Sciatic nerve (tissue), 2 donors: Measurements from ENCODE around the gene CREBBP. TPM values are rescaled to one million over a fixed set of nuclear protein-coding genes. Genes with fewer than 3 reads are reported as not detected.

Source experiments
- ATAC-seq: fragments of 200-7000 bp; cut with Tn5 transposase; one replicate; pipeline ENCODE4 v1.9.1; 2020; ENCODE audit warnings: mild to moderate bottlenecking, moderate library complexity
- DNase-seq: peaks from one replicate; pipeline ENCODE4 v3.0.0-alpha.2; 2020; ENCODE audit warnings: low spot score
- intact Hi-C: fragments of 100-400 bp; cut with DNase I; formaldehyde crosslinking; loops from one replicate; pipeline ENCODE4 v1.14.2; 2022
- total RNA-seq: library from RNA; stranded (reverse); fragmentation: NEBNext Ultra II Directional; extraction: Animal tissue kit (Norgen Biotek cat#: 25700); gene quantifications from one replicate; pipeline ENCODE4 v1.2.1, GENCODE V29; 2021
- donor health status: DM: no; HTN: no; CAD: no.
- donor health status: DM: no; HTN: no; CAD: no.

Gene CREBBP
- total RNA-seq, 1 donor from 2014 or later: 120 TPM

DNA sequence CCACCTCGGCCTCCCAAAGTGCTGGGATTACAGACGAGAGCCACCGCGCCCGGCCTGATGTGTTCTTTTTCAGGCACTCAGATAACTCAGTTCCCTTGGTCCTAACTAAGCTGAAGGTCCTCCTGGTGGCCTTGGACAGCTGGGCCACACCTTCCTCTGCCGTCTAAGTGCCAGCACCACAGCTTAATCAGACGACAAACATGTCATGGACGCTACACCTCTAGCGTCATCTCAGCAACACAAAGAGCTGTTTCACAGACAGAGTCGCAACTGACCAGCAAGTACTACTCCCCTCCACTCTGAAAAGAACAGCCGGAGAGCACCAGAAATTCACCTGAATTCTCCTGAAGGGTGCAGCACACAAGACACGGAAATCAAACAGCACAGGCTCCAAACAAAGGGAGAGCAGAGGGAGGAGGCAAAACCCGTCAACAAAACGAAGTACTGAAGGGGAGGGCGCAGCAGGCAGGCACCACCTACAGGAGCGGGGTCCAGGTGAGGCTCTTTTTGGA, 167.6 kb downstream of the CREBBP start:
- intact Hi-C loops: no loop called here
- no peak for DNase-seq
- ATAC-seq: no peak

DNA sequence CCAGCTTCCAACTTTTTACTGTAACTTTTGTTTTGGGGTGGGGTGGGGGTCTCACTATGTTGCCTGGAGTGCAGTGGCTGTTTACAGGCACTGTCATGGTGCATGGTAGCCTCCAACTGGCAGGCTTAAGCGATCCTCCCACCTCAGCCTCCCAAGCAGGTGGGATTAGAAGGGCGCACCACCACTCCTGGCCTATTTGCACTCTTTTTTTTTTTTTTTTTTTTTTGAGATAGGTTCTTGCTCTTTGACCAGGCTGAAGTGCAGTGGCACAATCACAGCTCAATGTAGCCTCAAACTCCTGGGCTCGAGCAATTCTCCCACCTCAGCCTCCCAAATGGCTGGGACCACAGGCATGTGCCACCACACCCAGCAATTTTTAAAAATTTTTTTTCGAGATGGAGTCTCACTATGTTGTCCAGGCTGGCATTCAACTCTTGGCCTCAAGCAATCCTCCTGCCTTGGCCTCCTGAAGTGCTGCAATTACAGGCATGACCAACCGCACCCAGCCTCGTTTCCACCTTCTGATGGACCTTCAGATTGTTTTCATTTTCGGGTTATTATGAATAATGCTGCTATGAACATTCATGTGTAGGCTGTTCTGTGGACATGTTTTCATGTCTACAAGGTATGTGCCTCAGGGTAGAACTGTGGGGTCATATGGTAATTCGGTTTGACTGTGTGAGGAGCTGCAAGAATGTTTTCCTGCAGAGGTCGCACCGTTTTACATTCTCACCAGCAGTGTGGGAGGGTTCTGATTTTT, 174.1 kb downstream of the CREBBP start:
- intact Hi-C loops: no loop called here
- no peak for ATAC-seq
- no peak for DNase-seq

DNA sequence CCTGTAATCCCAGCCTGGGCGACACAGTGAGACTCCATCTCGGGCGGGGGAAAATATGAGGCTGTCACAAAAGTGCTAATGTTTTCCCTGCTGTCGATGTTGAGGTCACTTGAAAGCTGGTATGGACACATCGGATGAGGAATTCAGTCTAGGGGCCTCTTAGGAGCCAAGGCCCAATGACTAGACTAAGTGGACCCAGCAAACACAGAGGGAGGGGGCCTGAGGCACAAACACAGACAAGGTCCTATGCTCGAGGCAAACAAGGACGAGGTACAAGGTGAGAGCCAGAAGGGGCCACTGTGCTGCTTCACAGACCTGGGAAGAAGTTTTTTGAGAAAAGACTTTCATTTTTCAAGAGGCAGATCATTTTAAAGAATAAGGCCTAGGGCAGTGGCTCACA, 178.4 kb downstream of the CREBBP start:
- intact Hi-C loops: no loop called here
- ATAC-seq: no peak
- no peak for DNase-seq

GRCh38 chr16:3701531-3701930, 179.0 kb downstream of the CREBBP start:
- no peak for ATAC-seq
- intact Hi-C loops: no loop called here
- no peak for DNase-seq

DNA sequence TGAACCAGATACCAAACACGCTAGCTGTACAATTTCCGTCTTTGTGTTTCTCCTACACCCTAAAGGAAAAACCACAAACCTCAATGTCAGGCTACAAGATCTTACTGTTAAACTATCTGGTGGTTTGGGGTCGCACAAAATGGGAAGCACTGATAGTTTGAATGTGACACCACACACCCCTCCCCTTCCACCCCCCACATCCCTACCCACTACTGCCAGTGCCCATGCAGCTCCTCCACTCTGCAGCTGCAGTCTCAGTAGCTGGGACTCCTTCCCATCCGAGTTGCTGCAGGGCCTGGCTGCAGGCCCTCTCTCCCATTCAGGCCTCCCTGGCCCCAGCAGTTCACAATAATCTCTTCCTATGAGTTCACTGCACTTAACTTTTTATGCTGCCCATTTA, 181.6 kb downstream of the CREBBP start:
- DNase-seq: no peak
- ATAC-seq: no peak
- intact Hi-C loops: no loop called here

GRCh38 chr16:3696425-3697218, 183.9 kb downstream of the CREBBP start:
- DNase-seq: no peak
- ATAC-seq: peak; percentile 64
- intact Hi-C loops: no loop called here

- intact Hi-C loops: no loop called here
- ATAC-seq (no peak), DNase-seq (no peak)
Measured at GRCh38 chr16:3695610-3696369, 184.7 kb downstream of the CREBBP start.

GRCh38 chr16:3694051-3694450, 186.5 kb downstream of the CREBBP start:
- intact Hi-C loops: loop anchor here (5.0 kb wide), 1 partner anchor 183 kb away; no protein-coding TSS in a partner anchor
- DNase-seq (no peak), ATAC-seq (no peak)

- no peak for DNase-seq
- intact Hi-C loops: loop anchor here (5.0 kb wide), 1 partner anchor 186 kb away; no protein-coding TSS in a partner anchor
- peak; percentile 36 for ATAC-seq
Measured at GRCh38 chr16:3691761-3692160, 188.8 kb downstream of the CREBBP start.

DNA sequence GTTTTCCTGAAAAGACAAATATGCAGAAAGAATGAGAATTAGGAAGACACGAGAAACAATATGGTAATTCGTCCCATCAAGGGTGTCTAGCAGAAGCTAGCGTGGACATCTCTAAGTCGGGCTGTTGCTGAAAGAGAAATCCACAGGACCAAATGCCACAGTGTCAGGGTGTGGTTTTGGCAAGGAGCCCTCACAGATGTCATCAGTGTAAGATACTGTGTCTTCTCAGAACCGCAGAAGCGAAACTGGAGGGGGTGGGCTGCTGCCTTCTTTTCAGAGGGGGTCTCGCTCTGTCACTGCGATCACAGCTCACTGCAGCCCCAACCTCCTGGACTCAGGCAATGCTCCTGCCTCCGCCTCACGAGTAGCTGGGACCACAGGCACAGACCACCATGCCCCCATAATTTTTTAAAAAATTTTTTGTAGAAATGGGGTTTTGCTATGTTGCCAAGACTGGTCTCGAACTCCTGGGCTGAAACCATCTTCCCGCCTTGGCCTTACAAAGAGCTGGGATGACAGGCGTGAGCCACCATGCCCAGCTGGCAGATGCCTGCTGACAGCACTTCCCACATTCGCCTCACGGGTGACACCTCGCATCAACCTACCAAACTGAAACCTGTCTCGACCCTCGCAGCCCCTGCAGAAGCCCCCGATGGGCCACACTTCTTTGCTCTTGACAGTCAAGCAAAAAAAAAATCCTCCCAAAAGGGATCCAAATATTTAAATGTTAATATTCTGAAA, 189.4 kb downstream of the CREBBP start:
- DNase-seq: no peak
- ATAC-seq: peak; percentile 56
- intact Hi-C loops: loop anchor here (5.0 kb wide), 1 partner anchor 186 kb away; no protein-coding TSS in a partner anchor

GRCh38 chr16:3690470-3690928, 190.0 kb downstream of the CREBBP start:
- intact Hi-C loops: loop anchor here (5.0 kb wide), 1 partner anchor 187 kb away; no protein-coding TSS in a partner anchor
- ATAC-seq (peak; percentile 97), DNase-seq (peak; percentile 95)

DNA sequence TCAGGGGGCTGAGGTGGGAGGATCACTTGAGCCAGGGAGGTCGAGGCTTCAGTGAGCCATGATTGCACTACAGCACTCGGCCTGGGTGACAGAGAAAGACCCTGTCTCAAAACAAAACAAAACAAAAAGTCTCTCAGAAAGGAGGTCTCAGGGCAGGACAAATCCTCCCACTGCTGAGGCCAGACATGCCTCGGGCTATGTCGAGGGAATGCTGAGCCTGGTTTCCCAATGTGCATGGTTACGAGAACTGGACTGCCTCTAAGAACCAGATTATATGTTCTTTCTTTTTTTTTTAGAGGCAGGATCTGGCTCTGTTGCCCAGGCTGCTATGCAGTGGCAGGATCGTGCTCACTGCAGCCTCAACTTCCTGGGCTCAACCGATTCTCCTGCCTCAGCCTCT, 190.8 kb downstream of the CREBBP start:
- no peak for DNase-seq
- intact Hi-C loops: loop anchor here (5.0 kb wide), 1 partner anchor 188 kb away; no protein-coding TSS in a partner anchor
- peak; percentile 2 for ATAC-seq

- DNase-seq (no peak), ATAC-seq (no peak)
- intact Hi-C loops: no loop called here
Measured at GRCh38 chr16:3687792-3688191, 192.7 kb downstream of the CREBBP start.

DNA sequence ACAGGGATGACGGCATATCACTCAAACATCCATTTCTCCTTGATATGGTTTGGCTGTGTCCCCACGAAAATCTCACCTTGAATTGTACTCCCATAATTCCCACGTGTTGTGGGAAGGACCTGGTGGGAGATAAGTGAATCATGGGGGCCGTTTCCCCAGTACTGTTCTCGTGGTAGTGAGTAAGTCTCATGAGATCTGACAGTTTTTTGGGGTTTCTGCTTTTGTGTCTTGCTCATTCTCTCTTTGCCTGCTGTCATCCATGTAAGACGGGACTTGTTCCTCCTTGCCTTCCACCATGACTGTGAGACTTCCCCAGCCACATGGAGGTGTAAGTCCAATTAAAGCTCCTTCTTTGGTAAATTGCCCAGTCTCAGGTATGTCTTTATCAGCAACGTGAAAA, 193.5 kb downstream of the CREBBP start:
- ATAC-seq (no peak), DNase-seq (no peak)
- intact Hi-C loops: no loop called here

DNA sequence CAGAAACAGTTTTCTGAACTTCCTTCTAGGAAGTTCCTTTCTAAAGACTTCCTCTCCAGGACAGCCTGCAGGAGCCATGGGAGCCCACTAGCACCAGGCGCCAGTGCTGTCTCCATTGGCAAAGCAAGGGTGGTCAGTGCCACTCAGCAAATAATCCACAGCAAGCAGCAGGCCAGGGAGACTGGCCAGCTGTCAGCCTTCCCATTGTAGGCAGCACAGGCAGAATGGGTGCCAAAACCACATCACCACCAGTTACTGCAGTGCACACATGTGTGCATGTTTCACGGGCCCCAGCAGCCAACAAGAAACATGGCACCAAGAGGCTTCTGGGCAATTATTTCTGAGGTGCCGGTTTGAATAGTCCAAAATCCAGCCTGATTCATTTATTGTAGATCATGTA, 199.3 kb downstream of the CREBBP start:
- DNase-seq: no peak
- no peak for ATAC-seq
- intact Hi-C loops: no loop called here

DNA sequence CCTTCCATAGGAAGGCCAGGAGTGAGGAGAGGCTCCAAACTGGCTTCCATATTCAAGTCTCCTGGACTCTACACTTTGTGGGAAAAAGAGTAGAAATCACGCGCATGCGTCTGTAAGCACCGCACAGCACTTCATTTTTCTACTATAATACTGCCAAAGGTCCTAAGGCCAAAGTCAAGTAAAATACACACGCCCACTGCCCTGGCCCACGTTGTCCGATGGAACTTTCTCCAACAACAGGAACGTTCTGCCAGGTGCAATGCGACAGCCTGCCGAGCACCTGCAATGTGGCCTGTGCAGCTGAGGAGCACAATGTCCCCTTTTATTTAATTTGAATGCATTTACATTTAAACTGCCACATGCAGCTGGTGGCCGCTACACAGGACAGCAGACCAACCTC, 202.5 kb downstream of the CREBBP start:
- ATAC-seq: no peak
- no peak for DNase-seq
- intact Hi-C loops: no loop called here

DNA sequence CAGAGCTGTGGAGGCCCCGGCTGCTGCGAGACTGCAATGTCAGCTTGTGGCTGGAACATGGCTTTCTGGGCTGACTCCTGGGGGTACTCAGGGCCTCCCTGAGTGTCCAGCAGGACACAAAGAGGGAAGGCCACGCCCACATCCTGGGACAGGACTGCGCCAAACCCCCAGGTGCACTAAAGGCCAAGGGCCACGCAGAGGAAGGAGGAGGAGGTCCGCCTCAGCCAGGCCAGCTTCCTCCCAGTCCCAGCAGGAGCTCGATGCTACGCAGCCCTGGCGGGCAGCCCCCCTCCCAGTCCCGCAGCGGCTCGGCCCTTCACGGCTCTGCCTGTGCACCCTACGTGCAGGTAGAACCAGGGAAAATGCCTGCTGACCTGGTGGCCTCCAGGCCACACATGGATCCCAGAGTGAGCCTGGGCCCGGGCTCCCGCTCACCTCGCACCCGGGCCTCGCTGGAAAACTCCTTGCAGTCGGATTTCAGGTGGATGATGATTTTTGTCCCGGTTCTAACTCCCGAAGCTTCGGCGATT, 204.8 kb downstream of the CREBBP start:
- ATAC-seq: no peak
- no peak for DNase-seq
- intact Hi-C loops: no loop called here
